Type B pancreatic cell (in vitro differentiated cells): ENCODE results near the gene ZNF467. TPM values are rescaled to one million over a fixed set of nuclear protein-coding genes. Genes with fewer than 3 reads are reported as not detected.

Experiments used
- DNase-seq: peaks from one replicate; pipeline ENCODE4 v3.0.0; 2021; ENCODE audit warnings: mixed read lengths; ENCODE audit not compliant: unreplicated experiment; ENCODE audit errors: extremely low spot score
- H3K27ac Mint-ChIP-seq: 2 replicates; pipeline ENCODE4 v1.8.0; 2021; ENCODE audit warnings: mild to moderate bottlenecking, mixed read lengths
- H3K27me3 Mint-ChIP-seq: 2 replicates; pipeline ENCODE4 v1.8.0; 2021; ENCODE audit warnings: mixed read lengths
- H3K36me3 Mint-ChIP-seq: 2 replicates; pipeline ENCODE4 v1.8.0; 2021; ENCODE audit warnings: mixed read lengths
- H3K4me1 Mint-ChIP-seq: one replicate; pipeline ENCODE4 v1.8.0; 2021; ENCODE audit warnings: mixed read lengths; ENCODE audit not compliant: unreplicated experiment
- H3K4me3 Mint-ChIP-seq: 2 replicates; pipeline ENCODE4 v1.8.0; 2021; ENCODE audit warnings: mild to moderate bottlenecking, mixed read lengths
- H3K9me3 Mint-ChIP-seq: 2 replicates; pipeline ENCODE4 v1.8.0; 2021; ENCODE audit warnings: mixed read lengths
- total RNA-seq: library from RNA; stranded (reverse); gene quantifications from 2 replicates; pipeline ENCODE4 v1.2.1, GENCODE V29; 2021; ENCODE audit warnings: low replicate concordance
- TF ChIP-seq, protein P1 (sequence below): fragments of 200-600 bp; sonication (generic); conservative IDR thresholded peaks from 2 replicates; pipeline ENCODE4 v1.5.0; 2021; ENCODE audit warnings: antibody characterized with exemption, mild to moderate bottlenecking

Gene ZNF467
- total RNA-seq, 1 donor from 2014 or later = 17.6 TPM

DNA sequence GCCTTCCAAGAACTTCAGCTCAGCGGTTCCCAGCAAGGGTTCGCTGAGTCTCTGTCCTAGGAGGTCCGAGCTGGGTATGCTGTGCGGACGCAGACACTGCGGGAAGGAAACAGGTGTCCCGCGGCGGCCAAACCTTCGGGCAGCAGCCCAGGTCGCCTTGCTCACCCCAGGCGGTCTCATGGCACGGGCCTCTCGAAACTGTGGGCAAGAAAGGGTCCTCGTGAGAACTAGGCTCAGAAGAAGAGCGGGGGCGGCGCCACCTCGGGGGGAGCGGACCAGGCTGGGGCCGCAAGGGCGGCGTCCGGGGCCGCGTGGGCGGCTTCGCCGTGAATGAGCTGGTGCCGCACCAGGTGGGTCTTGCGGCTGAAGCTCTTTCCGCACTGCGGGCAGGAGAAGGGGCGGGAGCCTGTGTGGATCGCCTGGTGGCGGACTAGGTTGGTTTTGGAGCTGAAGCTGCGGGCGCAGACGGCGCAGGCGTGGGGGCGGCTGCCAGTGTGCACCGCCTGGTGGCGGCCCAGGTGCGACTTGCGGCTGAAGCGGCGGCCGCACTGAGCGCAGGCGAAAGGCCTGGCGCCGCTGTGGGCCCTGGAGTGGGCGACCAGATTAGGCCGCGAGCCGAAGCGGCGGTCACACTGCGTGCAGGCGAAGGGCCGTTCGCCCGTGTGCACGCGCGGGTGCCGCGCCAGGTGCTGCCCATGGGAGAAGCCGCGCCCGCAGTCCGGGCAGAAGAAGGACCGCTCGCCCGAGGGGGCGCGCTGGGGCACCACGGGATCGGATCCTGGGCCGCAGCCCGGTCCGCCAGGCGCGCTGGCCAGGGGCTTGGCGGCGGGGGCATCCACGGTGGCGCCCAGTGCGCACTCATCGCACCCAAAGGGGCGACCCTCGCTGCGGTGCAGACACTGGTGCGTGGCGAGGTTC is 8.6 kb downstream of the ZNF467 start:
- TF ChIP-seq, protein P1, sequence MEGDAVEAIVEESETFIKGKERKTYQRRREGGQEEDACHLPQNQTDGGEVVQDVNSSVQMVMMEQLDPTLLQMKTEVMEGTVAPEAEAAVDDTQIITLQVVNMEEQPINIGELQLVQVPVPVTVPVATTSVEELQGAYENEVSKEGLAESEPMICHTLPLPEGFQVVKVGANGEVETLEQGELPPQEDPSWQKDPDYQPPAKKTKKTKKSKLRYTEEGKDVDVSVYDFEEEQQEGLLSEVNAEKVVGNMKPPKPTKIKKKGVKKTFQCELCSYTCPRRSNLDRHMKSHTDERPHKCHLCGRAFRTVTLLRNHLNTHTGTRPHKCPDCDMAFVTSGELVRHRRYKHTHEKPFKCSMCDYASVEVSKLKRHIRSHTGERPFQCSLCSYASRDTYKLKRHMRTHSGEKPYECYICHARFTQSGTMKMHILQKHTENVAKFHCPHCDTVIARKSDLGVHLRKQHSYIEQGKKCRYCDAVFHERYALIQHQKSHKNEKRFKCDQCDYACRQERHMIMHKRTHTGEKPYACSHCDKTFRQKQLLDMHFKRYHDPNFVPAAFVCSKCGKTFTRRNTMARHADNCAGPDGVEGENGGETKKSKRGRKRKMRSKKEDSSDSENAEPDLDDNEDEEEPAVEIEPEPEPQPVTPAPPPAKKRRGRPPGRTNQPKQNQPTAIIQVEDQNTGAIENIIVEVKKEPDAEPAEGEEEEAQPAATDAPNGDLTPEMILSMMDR = peak; percentile 48
- Mint-ChIP-seq H3K27ac (no peak overlapping the region), H3K36me3 (peaks cover 20% of the 10 kb centered on the region), H3K9me3 (no peaks in the 10 kb centered on the region), H3K4me1 (peaks cover 9% of the 10 kb centered on the region), H3K4me3 (peak overlapping the region; percentile 83), H3K27me3 (peaks cover 88% of the 10 kb centered on the region)
- no peak for DNase-seq

DNA sequence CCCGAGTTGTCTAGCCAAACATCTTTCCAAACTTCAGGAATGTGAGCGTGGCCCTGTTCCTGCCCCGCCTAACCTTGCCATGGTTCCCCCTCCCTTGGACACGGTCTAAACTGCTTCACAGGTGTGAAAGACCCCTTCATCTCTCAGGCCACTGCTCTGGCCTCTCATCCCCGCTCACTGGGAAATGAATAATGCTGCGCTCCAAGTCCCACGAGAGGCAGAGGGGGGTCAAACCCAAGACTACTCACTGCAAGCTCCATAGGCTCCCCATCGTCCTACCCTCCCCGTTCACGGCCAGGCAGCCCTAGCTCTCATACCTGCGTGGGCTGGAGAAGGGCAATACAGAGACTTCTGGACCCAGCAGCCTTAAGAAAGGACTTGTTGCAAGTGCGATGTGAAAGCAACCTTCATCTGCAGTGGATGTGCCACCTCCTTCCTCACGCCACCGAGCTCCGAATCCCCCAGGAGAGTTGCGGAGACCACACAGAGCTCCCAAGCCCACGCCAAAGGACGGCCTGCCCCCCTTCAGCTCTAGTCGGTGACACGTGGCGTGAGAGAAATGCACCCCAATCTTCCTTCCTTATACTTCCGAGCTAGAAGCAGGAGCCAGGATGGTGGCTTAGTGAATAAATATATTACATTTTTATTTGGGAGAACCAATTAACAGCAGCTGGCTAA is 9.7 kb downstream of the ZNF467 start:
- no peak overlapping the region for H3K27ac Mint-ChIP-seq
- no peak for DNase-seq
- H3K27me3 Mint-ChIP-seq = peaks cover 90% of the 10 kb centered on the region
- H3K36me3 Mint-ChIP-seq = peaks cover 20% of the 10 kb centered on the region
- peaks cover 9% of the 10 kb centered on the region for H3K4me1 Mint-ChIP-seq
- TF ChIP-seq, protein P1 = no peak
- H3K9me3 Mint-ChIP-seq = no peaks in the 10 kb centered on the region
- peak overlapping the region; percentile 34 for H3K4me3 Mint-ChIP-seq

DNA sequence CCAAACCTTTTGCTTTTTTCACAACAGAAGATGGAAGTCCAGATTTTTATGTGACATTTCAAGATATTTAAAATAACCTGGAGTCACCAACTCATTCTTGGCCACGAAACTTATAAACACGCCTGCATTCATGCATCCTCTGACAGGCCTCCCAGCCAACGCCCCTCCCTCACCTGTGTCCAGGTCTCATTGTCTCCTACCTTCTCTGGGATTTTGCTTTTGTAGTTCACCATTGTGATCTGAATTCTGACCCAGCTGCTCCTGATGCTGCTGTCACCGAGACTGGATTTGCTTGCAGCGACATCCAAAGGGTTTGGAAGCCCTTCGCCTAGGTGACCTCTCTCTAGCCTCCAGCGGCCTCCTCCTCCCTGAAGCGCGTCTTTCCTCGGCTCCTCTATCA is 10.8 kb downstream of the ZNF467 start:
- Mint-ChIP-seq H3K9me3 (no peaks in the 10 kb centered on the region), H3K27ac (no peak overlapping the region), H3K36me3 (peaks cover 9% of the 10 kb centered on the region), H3K4me1 (peaks cover 9% of the 10 kb centered on the region), H3K4me3 (no peak overlapping the region), H3K27me3 (peaks cover 82% of the 10 kb centered on the region)
- TF ChIP-seq, protein P1 = no peak
- no peak for DNase-seq

DNA sequence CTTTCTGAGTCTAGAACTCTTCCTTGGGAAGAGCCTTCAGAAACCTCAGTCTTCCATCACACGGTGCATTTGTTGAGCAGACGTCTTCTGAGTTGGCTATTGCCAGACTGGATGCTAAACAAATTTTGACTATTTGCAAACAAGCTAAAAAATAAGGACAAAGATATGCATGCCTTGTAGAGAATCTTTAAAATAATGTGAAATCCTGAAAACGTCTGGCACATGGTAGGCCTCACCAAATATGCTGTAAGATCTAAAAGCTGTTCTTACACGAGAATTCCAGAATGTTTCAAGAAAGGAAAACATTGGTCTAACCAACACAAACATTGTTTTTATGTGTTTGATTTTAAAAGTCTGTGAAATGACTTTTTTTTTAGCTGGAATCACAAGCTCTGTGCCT is 11.3 kb downstream of the ZNF467 start:
- TF ChIP-seq, protein P1 = no peak
- Mint-ChIP-seq H3K36me3 (peaks cover 9% of the 10 kb centered on the region), H3K4me3 (no peak overlapping the region), H3K27me3 (peaks cover 77% of the 10 kb centered on the region), H3K4me1 (peaks cover 9% of the 10 kb centered on the region), H3K9me3 (no peaks in the 10 kb centered on the region), H3K27ac (no peak overlapping the region)
- no peak for DNase-seq

DNA sequence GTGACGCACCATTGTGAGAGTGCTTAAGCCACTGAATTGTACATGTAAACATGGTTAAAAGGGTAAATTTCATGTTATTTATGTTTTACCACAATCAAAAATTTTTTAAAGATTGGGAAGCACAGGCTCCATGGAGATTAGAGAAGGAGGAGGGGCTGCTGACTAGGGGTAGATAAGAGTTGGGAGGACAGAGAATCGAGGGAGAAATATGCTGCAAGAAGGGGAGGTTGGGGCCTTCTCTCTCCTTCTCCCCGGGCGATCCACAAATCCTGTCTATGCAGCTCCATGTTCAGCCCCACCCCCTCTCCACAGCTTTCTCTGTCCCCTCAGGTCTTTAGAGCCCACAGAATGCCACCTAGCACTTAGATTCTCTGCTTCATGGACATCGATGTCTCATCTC is 12.1 kb downstream of the ZNF467 start:
- DNase-seq = no peak
- no peaks in the 10 kb centered on the region for H3K9me3 Mint-ChIP-seq
- H3K4me1 Mint-ChIP-seq = peaks cover 8% of the 10 kb centered on the region
- TF ChIP-seq, protein P1 = no peak
- no peak overlapping the region for H3K4me3 Mint-ChIP-seq
- H3K27me3 Mint-ChIP-seq = peaks cover 74% of the 10 kb centered on the region
- H3K36me3 Mint-ChIP-seq = peaks cover 4% of the 10 kb centered on the region
- H3K27ac Mint-ChIP-seq = no peak overlapping the region
